GM12891 (cell line): ENCODE data around the gene LDB3.

ENCODE experiments used
- PAX5 ChIP-seq: IDR thresholded peaks from 2 replicates; pipeline ENCODE4 v1.6.1; 2011; ENCODE audit warnings: low read length, moderate library complexity, mild to moderate bottlenecking; ENCODE audit not compliant: insufficient read depth, severe bottlenecking
- POLR2A ChIP-seq: IDR thresholded peaks from 2 replicates; pipeline ENCODE4 v1.6.1; 2011; ENCODE audit warnings: low read depth, low read length, control low read depth
- POLR2AphosphoS5 ChIP-seq: IDR thresholded peaks from 2 replicates; pipeline ENCODE4 v1.6.1; 2011; ENCODE audit warnings: low read depth, low read length, control low read depth
- POU2F2 ChIP-seq: IDR thresholded peaks from 2 replicates; pipeline ENCODE4 v1.6.1; 2011; ENCODE audit warnings: low read depth, mild to moderate bottlenecking, control low read depth, low read length, moderate library complexity
- SPI1 ChIP-seq: IDR thresholded peaks from 2 replicates; pipeline ENCODE4 v1.6.1; 2011; ENCODE audit warnings: low read depth, low read length, control low read depth
- TAF1 ChIP-seq: IDR thresholded peaks from 2 replicates; pipeline ENCODE4 v1.6.1; 2011; ENCODE audit warnings: low read depth, low read length, control low read depth

DNA sequence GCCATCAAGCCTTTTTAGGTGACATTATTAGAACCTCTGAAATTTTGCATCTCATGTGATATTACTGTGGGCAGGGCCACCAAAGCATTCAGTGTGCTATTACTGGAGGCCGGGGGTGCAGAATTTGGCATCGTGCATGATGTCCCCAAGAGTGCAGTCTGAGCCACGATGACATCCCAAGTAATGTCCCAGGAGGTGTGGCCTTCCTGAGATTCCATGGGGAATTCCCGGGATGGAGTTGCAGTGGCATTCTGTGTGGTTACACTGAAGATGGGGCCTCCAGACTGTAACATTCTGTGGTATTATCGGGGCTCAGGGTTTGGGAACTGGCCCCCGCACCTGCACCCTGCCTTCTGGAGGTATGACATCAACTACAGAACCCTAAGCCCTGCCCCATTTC lies 9.1 kb downstream of the LDB3 start:
- TF ChIP-seq POLR2A (no peak), TAF1 (no peak), SPI1 (no peak), POLR2AphosphoS5 (no peak), POU2F2 (no peak), PAX5 (no peak)
